ENCODE measurements around the gene MTCH1. TPM values are rescaled to one million over a fixed set of nuclear protein-coding genes. Genes with fewer than 3 reads are reported as not detected.

MTCH1 gene
- total and polyA plus RNA-seq, 10 of the 15 experiments (the other 5 are each of a cell fraction or from before 2014, with no cell fraction given): 7.2 to 128 (median 85.2) TPM

DNA sequence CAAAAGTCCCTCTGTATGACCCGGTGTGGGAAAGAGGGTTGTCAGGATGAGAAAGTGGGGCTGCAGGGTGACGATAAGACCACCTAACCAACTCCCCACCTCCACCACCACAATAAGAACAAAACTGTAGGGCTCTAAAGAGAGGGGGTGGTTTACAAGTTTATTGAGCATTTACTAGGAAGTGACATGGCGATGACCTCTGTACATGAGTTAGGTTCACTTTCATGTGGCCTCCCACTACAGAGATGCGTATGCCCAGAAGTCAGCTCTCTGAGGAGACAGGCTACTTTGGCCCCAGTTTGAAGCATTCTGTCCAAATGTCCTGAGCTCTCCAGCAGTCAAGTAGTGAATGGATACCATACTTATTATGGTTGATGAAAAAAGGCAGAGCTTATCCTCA lies 60.2 kb downstream of the MTCH1 start:
- Histone ChIP-seq H3K36me3 (ENCODE audit: control insufficient read depth in 2 of 2, insufficient read depth in 2 of 2, low read length in 1 of 2) (peaks cover 0 to 12% of the 10 kb centered on the region in 2 experiments; a peak in 1 of 4 replicates), H3K4me2 (ENCODE audit: control insufficient read depth, insufficient read depth) (no peak overlapping the region; the same call in 1 of the 2 replicates), H3K4me3 (no peak overlapping the region), H3K27ac (ENCODE audit: control insufficient read depth, insufficient read depth) (no peak overlapping the region), H3K9ac (ENCODE audit: control insufficient read depth, insufficient read depth, low read length) (no peak overlapping the region), H4K20me1 (ENCODE audit: control insufficient read depth, insufficient read depth) (no peaks in the 10 kb centered on the region), H3K4me1 (ENCODE audit: control insufficient read depth, insufficient read depth, low read length) (peaks cover 12% of the 10 kb centered on the region), H2AFZ (ENCODE audit: control insufficient read depth, low read depth, low read length) (no peak overlapping the region), H3K79me2 (ENCODE audit: control insufficient read depth, insufficient read depth, low read length) (no peaks in the 10 kb centered on the region), H3K27me3 (replicated peaks in 1 of 2; ENCODE audit: control insufficient read depth in 2 of 2, insufficient read depth in 2 of 2, low read length in 1 of 2) (no peaks in the 10 kb centered on the region), H3K9me3 (replicated peaks; ENCODE audit: control insufficient read depth, insufficient read depth, low read length) (no peaks in the 10 kb centered on the region)
- ChIA-PET SMC1A (ENCODE audit: uncharacterized antibody, unreplicated experiment) (interaction anchor here (0.6 to 2.4 kb wide), 2 partner anchors 12 to 92 kb away, joined by 3 to 7 read pairs; no protein-coding TSS in a partner anchor), RAD21 (ENCODE audit: unreplicated experiment) (interaction anchor here (0.6 kb wide), 1 partner anchor 316 kb away, joined by 3 read pairs; no protein-coding TSS in a partner anchor), CTCF (interaction anchor here (0.9 to 2.4 kb wide), 4 partner anchors 41 to 93 kb away, joined by 3 to 9 read pairs (median 3); no protein-coding TSS in a partner anchor), POLR2A (interaction anchor here (1.8 kb wide), 1 partner anchor 12 kb away, joined by 4 read pairs; no protein-coding TSS in a partner anchor)
- BruUV-seq (replicated peaks): no TSS peak
- intact Hi-C loops (cut with micrococcal nuclease; ENCODE audit: unreplicated experiment): no loop called here
- in situ Hi-C loops (cut with MboI): no loop called here
- no peak for FAIRE-seq
- peak; percentile 66 for ATAC-seq
- DNase-seq (ENCODE audit: low read depth, low spot score): no peak
- 49% methylated on average over 4 of the region's 4 CpGs for WGBS (ENCODE audit: insufficient coverage, insufficient replicate concordance, low lambda C conversion rate, missing lambda C conversion rate)
- TF ChIP-seq EGR1 (IDR thresholded peaks at IDR 0.05; ENCODE audit: borderline replicate concordance in 1 of 2, low read depth in 2 of 2, low read length in 2 of 2): no peak
- TF ChIP-seq RUNX3 (IDR thresholded peaks at IDR 0.05; ENCODE audit: low read length): peak; percentile 76
- peak; percentile 87 for TF ChIP-seq TCF7 (IDR thresholded peaks at IDR 0.05; ENCODE audit: borderline replicate concordance)
- no peak for TF ChIP-seq MEF2A (IDR thresholded peaks at IDR 0.05; ENCODE audit: insufficient read depth, low read depth, low read length)
- TF ChIP-seq RELB (IDR thresholded peaks at IDR 0.05; ENCODE audit: low read depth): no peak
- no peak for TF ChIP-seq MYB (IDR thresholded peaks at IDR 0.05; ENCODE audit: borderline replicate concordance, low read depth, low read length)
- TF ChIP-seq IRF4 (IDR thresholded peaks at IDR 0.05; ENCODE audit: low read depth, low read length): peak; percentile 73; the same call in 1 of the 2 replicates
- 0 out of 2 replicates have a peak, but pooled peaks have one; percentile 56 for TF ChIP-seq MTA3 (IDR thresholded peaks at IDR 0.05; ENCODE audit: borderline replicate concordance, low read length)
- no peak for TF ChIP-seq SMARCA5 (IDR thresholded peaks at IDR 0.05)
- TF ChIP-seq JUNB (IDR thresholded peaks at IDR 0.05): peak; percentile 74
- TF ChIP-seq BCL3 (IDR thresholded peaks at IDR 0.05; ENCODE audit: borderline replicate concordance, insufficient read depth, low read depth, low read length, poor library complexity, severe bottlenecking): peak; percentile 27
- TF ChIP-seq NFIC (IDR thresholded peaks at IDR 0.05; ENCODE audit: low read depth, low read length): 0 out of 2 replicates have a peak, but pooled peaks have one; percentile 29
- peak; percentile 51 for TF ChIP-seq ATF2 (IDR thresholded peaks at IDR 0.05; ENCODE audit: low read length)
- TF ChIP-seq FOXM1 (IDR thresholded peaks at IDR 0.05; ENCODE audit: low read depth, low read length): 0 out of 2 replicates have a peak, but pooled peaks have one; percentile 35
